Left ventricle myocardium superior (tissue), 1 donor: ENCODE measurements around the gene ANO6. TPM values are rescaled to one million over a fixed set of nuclear protein-coding genes. Genes with fewer than 3 reads are reported as not detected.
"Not testable (repeated sequence)": the region's sequence is repeated elsewhere in the genome, so short reads cannot be mapped to it uniquely, and the experiment has no call there.

Experiments
- ATAC-seq: fragments of 200-7000 bp; cut with Tn5 transposase; one replicate; pipeline ENCODE4 v1.9.1; 2020; ENCODE audit warnings: mild to moderate bottlenecking, moderate library complexity
- DNase-seq: peaks from one replicate; pipeline ENCODE4 v3.0.0-alpha.2; 2020
- intact Hi-C: fragments of 100-400 bp; cut with micrococcal nuclease; formaldehyde crosslinking; loops from one replicate; pipeline ENCODE4 v1.11.0; 2022
- total RNA-seq: library from RNA; stranded (reverse); fragmentation: NEBNext Ultra II Directional; extraction: Animal tissue kit (Norgen Biotek cat#: 25700); gene quantifications from one replicate; pipeline ENCODE4 v1.2.1, GENCODE V29; 2021
- donor health status: DM: no; HTN: yes; CAD: no; lungs with severe emphysema.

Gene ANO6
- total RNA-seq, 1 donor from 2014 or later: 44.9 TPM

DNA sequence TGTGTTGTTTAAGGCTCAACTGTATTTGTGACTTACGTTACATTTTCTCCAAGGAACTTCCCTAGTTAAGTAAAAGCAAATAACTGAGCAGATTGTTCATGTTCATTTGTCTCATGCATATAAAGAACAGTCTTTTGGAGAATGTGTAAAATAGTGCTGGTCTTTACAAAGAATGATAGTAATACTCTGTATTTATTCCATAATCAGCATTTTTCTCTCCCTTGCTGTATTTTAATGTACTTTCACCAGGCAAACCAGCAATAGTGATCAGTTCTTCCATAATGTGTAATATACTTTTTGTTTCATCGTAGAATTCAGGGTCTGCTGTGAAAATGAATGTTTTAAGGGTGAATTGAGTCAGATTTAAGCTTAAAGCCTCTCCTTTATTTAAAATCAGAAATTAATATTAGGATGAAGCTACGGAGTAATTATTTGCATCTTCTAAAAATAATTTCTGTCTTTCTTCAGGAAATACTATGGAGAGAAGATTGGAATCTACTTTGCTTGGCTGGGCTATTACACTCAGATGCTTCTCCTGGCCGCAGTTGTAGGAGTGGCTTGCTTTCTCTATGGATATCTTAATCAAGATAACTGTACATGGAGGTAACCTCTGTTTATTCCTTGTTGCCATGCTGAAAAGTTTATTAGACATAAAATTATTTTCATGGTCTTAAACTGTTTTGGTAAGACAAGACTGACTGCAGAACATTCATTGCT lies 141.1 kb downstream of the ANO6 start:
- ATAC-seq (no peak), DNase-seq (no peak)
- intact Hi-C loops: no loop called here

- DNase-seq (peak; percentile 36), ATAC-seq (peak; percentile 90)
- intact Hi-C loops: no loop called here
These were observed 141.9 kb downstream of the ANO6 start for GRCh38 chr12:45357539-45358417.

- DNase-seq (no peak), ATAC-seq (no peak)
- intact Hi-C loops: no loop called here
These were observed 146.4 kb downstream of the ANO6 start for GRCh38 chr12:45362291-45362690.

- no peak for DNase-seq
- intact Hi-C loops: no loop called here
- ATAC-seq: no peak
These were observed 148.0 kb downstream of the ANO6 start for GRCh38 chr12:45363903-45364302.

GRCh38 chr12:45368841-45369489 lies 153.1 kb downstream of the ANO6 start:
- DNase-seq (no peak), ATAC-seq (no peak)
- intact Hi-C loops: no loop called here

DNA sequence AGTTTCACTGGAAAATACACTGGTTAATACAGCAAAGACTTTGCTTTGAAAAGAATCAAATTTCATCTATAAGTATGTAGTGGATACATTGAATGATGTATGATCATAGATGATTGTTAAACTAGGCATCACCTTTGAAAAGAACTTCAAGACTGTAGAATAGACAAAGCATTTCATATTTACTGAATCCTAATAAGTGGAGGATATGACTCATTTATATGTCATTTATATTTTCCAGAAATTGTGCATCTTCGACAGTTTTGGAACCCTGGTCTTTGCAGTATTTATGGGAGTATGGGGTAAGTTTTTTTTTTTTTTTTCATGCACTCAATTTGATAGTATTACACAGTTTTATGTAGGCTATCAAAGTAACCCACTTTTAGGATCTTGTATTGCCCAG lies 161.9 kb downstream of the ANO6 start:
- no peak for DNase-seq
- no peak for ATAC-seq
- intact Hi-C loops: no loop called here

DNA sequence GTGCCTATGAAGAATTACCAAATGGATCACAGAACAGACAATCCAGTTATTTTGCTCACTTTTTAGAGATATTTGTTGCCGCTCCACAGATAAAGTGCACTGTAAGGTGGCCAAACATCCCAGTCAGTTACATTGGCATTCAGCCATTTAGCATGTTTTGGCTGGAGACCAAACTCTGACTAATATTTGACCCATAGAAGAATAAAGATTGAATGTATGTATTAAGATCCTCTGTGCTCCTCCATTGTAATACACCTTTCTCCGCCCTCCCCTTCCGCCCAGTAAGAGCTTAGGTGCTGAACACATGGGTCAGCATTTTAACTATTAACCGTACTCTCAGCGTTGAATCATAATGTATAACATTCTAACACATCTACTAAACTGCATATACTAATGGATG lies 163.4 kb downstream of the ANO6 start:
- DNase-seq (no peak), ATAC-seq (no peak)
- intact Hi-C loops: no loop called here

DNA sequence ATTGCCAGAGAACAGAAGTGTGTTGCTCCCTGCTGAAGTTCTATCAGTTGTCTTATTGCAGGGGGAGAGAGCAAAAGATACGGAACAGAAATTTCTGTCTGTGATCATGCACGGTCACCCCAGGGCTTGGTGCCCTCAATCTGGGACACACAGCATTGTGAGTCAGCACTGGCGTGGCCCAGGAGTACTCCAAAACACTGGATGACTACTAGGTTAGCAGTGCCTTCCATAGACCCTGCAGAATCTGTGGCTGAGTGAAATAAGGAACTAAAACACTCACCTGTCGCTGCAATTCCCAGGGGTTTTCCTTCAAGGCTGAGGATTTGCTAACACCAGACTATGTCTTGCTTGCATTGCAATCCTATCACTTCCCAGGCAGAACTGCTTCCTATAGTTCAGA lies 165.5 kb downstream of the ANO6 start:
- intact Hi-C loops: loop anchor here (10.0 kb wide), 1 partner anchor 207 kb away; no protein-coding TSS in a partner anchor
- DNase-seq: no peak
- no peak for ATAC-seq

DNA sequence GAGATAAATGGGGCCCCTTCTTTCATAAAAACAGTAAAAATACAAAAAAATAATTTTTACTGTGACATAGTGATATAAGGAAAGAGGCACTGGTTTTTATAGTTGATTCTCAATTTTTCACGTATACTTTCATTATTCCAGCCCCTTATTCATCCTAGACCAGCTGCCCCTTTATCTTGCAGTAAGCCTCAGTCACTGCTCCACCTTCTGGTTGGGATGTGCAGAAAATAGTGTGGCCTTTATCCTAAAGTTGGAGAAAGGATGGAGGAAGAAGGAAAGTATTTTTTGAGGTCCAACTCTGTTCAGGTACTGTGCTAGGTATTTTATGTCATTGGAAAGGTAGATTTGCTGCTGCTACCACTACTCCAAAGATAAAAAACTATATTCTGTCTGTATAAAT lies 172.7 kb downstream of the ANO6 start:
- intact Hi-C loops: loop anchor here (10.0 kb wide), 1 partner anchor 214 kb away; no protein-coding TSS in a partner anchor
- peak; percentile 46 for ATAC-seq
- no peak for DNase-seq

DNA sequence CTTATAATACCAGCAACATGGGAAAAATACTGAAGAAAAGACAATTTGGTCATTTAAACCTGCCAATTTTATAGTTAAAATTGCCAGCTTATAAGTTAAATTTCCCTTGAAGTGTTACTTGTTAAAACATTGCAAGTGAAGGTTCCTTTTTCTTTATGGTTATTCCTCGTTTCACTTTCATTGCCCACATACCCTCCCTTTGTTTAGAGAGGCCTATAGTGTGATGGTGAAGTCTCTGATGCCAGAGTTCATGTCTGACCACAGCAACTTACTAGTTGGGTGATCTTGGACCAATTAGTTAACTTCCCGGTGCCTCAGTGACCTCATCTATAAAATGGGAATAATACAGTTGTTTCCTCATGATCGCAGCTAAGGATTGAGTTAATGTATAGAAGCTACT lies 173.5 kb downstream of the ANO6 start:
- DNase-seq: no peak
- no peak for ATAC-seq
- intact Hi-C loops: loop anchor here (10.0 kb wide), 1 partner anchor 215 kb away; no protein-coding TSS in a partner anchor

GRCh38 chr12:45397499-45397898 lies 181.6 kb downstream of the ANO6 start:
- DNase-seq, intact Hi-C loops: not testable (repeated sequence)

GRCh38 chr12:45398552-45398951 lies 182.7 kb downstream of the ANO6 start:
- DNase-seq (no peak), ATAC-seq (no peak)
- intact Hi-C loops: no loop called here

More at GRCh38 chr12:45397499-45397898, 181.6 kb downstream of the ANO6 start:
- ATAC-seq: not testable (repeated sequence)

DNA sequence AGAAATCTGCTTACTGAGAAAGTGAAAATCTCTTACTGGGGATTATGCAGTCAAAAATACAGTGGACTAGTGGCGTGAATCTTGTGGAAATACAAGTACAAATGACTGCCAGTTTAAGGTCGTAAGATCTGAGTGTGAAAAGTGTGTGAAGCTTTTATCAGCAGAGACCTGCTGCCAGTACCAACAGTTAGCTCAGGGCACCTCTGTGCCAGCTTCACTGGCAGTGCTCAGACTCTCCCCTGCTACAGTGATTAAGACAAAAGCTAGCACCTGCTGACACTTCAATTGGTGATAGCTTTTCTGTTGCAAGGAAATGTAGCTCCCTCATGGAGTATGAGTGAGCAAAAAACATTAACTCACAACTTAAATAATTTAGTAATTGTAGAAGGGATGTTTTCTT lies 185.1 kb downstream of the ANO6 start:
- peak; percentile 55 for DNase-seq
- intact Hi-C loops: no loop called here
- ATAC-seq: peak; percentile 98

DNA sequence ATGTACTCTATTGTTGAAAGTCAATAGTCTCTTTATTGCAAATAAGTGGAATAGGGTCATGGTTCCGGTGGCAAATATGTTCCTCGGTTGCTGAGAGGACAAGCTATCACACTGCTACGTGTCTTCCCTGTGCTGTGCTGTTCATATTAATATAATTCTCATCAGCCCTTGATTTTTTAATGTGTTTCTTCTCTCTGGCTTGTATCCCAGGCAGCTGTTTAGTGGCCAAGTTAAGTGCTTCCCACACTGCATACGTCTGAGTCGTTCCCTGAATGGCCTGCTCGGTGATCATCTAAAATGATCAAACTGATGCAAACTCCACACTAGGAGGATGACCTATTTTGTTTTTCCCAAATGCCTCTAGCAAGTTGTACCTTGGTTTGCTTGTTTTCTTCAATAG lies 186.4 kb downstream of the ANO6 start:
- ATAC-seq (peak; percentile 51), DNase-seq (no peak)
- intact Hi-C loops: no loop called here

DNA sequence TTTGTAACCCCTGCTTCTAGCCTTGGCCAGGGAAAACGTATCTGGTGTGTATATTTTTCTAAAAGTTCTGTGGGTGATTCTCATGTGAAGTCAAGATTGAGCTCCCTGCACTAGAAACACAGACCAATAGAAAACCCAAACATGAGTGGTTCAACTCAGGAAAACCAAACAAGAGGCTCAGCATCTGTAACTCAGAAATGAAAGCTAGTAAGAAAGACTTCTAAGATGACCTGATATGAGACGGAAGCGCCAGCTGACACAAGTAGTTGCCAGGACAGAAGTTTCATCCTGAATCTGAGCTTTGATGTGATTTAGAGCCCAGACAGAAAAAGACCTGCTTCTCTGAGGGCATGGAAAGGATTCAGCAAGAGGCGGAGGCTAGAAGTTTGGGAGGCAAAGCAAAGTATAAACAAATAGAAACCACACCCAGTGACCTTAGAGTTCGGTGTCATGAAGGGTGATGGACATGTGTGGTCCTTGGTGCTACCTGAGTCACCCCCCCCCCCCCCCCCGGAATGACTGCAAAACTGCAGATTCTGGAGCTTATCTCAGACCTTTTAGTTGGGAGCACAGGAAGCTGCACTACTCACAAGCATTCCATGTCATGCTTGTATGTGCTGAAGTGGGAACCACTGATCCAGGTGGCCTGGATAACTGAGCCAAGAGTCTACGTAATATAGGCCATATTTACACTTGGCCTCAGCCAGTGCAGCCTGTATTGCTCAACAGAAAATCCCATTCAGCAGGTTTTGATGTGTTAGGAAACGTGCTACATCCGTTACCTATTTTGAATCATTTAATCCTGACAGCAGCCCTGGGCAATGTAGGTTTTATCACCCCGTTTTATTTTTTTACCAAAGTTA lies 191.3 kb downstream of the ANO6 start:
- intact Hi-C loops: no loop called here
- ATAC-seq (peak; percentile 92), DNase-seq (no peak)

- ATAC-seq (peak; percentile 46), DNase-seq (no peak)
- intact Hi-C loops: no loop called here
These were observed 192.3 kb downstream of the ANO6 start for GRCh38 chr12:45407981-45408728.

GRCh38 chr12:45408729-45409114 lies 192.8 kb downstream of the ANO6 start:
- intact Hi-C loops: no loop called here
- no peak for DNase-seq
- ATAC-seq: peak; percentile 5

DNA sequence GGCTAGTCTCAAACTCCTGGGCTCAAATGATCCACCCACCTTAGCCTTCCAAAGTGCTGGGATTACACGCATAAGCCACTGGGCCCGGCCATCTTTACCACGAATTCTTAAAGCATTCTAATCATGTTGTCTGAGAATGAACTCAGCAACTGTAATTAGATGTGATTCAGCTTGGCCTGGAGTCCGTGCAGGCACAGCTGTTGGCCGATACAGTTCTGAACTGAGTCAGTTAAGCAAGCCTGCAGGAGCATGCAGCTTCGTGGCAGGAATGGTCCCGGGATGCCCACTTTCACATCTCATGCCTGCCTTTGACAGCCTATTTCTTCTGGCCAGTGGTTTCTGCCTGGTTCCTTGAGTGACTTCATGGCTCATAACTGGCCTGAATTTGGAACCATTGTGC lies 194.1 kb downstream of the ANO6 start:
- intact Hi-C loops: no loop called here
- DNase-seq (no peak), ATAC-seq (peak; percentile 69)
